NCI-H1105 (cell line): ENCODE measurements around the gene PTPRD.

Source experiments
- DNase-seq: peaks from one replicate; lab custom pipeline; 2025; lab: John Stamatoyannopoulos, UW

Gene PTPRD

GRCh38 chr9:8643896-8644295, 1968.9 kb downstream of the PTPRD start:
- no peak for DNase-seq

- no peak for DNase-seq
Observed at GRCh38 chr9:8643464-8643863, 1969.3 kb downstream of the PTPRD start.

GRCh38 chr9:8640761-8641160, 1972.0 kb downstream of the PTPRD start:
- DNase-seq: no peak

- DNase-seq: no peak
Observed at GRCh38 chr9:8637626-8638025, 1975.2 kb downstream of the PTPRD start.

- DNase-seq: no peak
Observed at GRCh38 chr9:8633784-8634183, 1979.0 kb downstream of the PTPRD start.

- no peak for DNase-seq
Observed at GRCh38 chr9:8632493-8632892, 1980.3 kb downstream of the PTPRD start.

GRCh38 chr9:8628791-8629190, 1984.0 kb downstream of the PTPRD start:
- DNase-seq: no peak

GRCh38 chr9:8627976-8628679, 1984.7 kb downstream of the PTPRD start:
- peak; percentile 37 for DNase-seq

- DNase-seq: no peak
Observed at GRCh38 chr9:8622871-8623270, 1989.9 kb downstream of the PTPRD start.

- no peak for DNase-seq
Observed at GRCh38 chr9:8622222-8622802, 1990.5 kb downstream of the PTPRD start.

GRCh38 chr9:8621416-8621815, 1991.4 kb downstream of the PTPRD start:
- no peak for DNase-seq

GRCh38 chr9:8616414-8616813, 1996.4 kb downstream of the PTPRD start:
- DNase-seq: no peak

GRCh38 chr9:8614926-8615440, 1997.8 kb downstream of the PTPRD start:
- DNase-seq: no peak

- DNase-seq: no peak
Observed at GRCh38 chr9:8613346-8613825, 1999.4 kb downstream of the PTPRD start.

- DNase-seq: no peak
Observed at GRCh38 chr9:8611153-8611552, 2001.6 kb downstream of the PTPRD start.

- DNase-seq: no peak
Observed at GRCh38 chr9:8610256-8610655, 2002.5 kb downstream of the PTPRD start.

GRCh38 chr9:8605096-8605495, 2007.7 kb downstream of the PTPRD start:
- no peak for DNase-seq

- no peak for DNase-seq
Observed at GRCh38 chr9:8604201-8604600, 2008.6 kb downstream of the PTPRD start.

GRCh38 chr9:8600914-8601680, 2011.7 kb downstream of the PTPRD start:
- no peak for DNase-seq

- no peak for DNase-seq
Observed at GRCh38 chr9:8599937-8600336, 2012.9 kb downstream of the PTPRD start.

- DNase-seq: no peak
Observed at GRCh38 chr9:8589476-8589875, 2023.3 kb downstream of the PTPRD start.

GRCh38 chr9:8585036-8585435, 2027.8 kb downstream of the PTPRD start:
- DNase-seq: no peak

GRCh38 chr9:8579661-8580060, 2033.1 kb downstream of the PTPRD start:
- DNase-seq: no peak
